ENCODE data around the gene BRSK1.

The BRSK1 gene

GRCh38 chr19:55312621-55313512, 29.1 kb downstream of the BRSK1 start:
- no peaks in the 10 kb centered on the region for H3K4me1 ChIP-seq (ENCODE audit: control insufficient read depth in 1 of 2, insufficient read depth in 2 of 2, low read length in 2 of 2)
- no peak overlapping the region for H3K27ac ChIP-seq (ENCODE audit: low read depth, low read length)
- no peaks in the 10 kb centered on the region for H3K9me3 ChIP-seq (ENCODE audit: control insufficient read depth in 1 of 2, low read length in 2 of 2)
- H3K4me3 ChIP-seq (ENCODE audit: low read depth in 1 of 2, low read length in 2 of 2): no peak overlapping the region
- H3K9ac ChIP-seq (ENCODE audit: low read depth in 1 of 2, low read length in 2 of 2): no peak overlapping the region
- no peaks in the 10 kb centered on the region for H3K27me3 ChIP-seq (ENCODE audit: control insufficient read depth in 1 of 2, insufficient read depth in 2 of 2, low read length in 2 of 2)
- H3K36me3 ChIP-seq (ENCODE audit: control insufficient read depth in 1 of 2, insufficient read depth in 2 of 2, low read length in 2 of 2): peaks cover 13 to 16% of the 10 kb centered on the region in 2 donors

- no peak overlapping the region for H3K9ac ChIP-seq (ENCODE audit: low read depth in 1 of 2, low read length in 2 of 2)
- H3K4me1 ChIP-seq (ENCODE audit: control insufficient read depth in 1 of 2, insufficient read depth in 2 of 2, low read length in 2 of 2): no peaks in the 10 kb centered on the region
- H3K36me3 ChIP-seq (ENCODE audit: control insufficient read depth in 1 of 2, insufficient read depth in 2 of 2, low read length in 2 of 2): peaks cover 13 to 16% of the 10 kb centered on the region in 2 donors
- no peaks in the 10 kb centered on the region for H3K27me3 ChIP-seq (ENCODE audit: control insufficient read depth in 1 of 2, insufficient read depth in 2 of 2, low read length in 2 of 2)
- H3K9me3 ChIP-seq (ENCODE audit: control insufficient read depth in 1 of 2, low read length in 2 of 2): no peaks in the 10 kb centered on the region
- H3K4me3 ChIP-seq (ENCODE audit: low read depth in 1 of 2, low read length in 2 of 2): no peak overlapping the region
- H3K27ac ChIP-seq (ENCODE audit: low read depth, low read length): no peak overlapping the region
Measured at GRCh38 chr19:55314396-55314795, 30.6 kb downstream of the BRSK1 start.

- Histone ChIP-seq H3K36me3 (ENCODE audit: control insufficient read depth in 1 of 2, insufficient read depth in 2 of 2, low read length in 2 of 2) (peaks cover 13 to 16% of the 10 kb centered on the region in 2 donors), H3K4me3 (ENCODE audit: low read depth in 1 of 2, low read length in 2 of 2) (no peak overlapping the region), H3K27ac (ENCODE audit: low read depth, low read length) (no peak overlapping the region), H3K27me3 (ENCODE audit: control insufficient read depth in 1 of 2, insufficient read depth in 2 of 2, low read length in 2 of 2) (no peaks in the 10 kb centered on the region), H3K9ac (ENCODE audit: low read depth in 1 of 2, low read length in 2 of 2) (no peak overlapping the region), H3K9me3 (ENCODE audit: control insufficient read depth in 1 of 2, low read length in 2 of 2) (no peaks in the 10 kb centered on the region), H3K4me1 (ENCODE audit: control insufficient read depth in 1 of 2, insufficient read depth in 2 of 2, low read length in 2 of 2) (no peaks in the 10 kb centered on the region)
Measured at GRCh38 chr19:55315956-55316525, 32.2 kb downstream of the BRSK1 start.

- Histone ChIP-seq H3K4me3 (ENCODE audit: low read depth in 1 of 2, low read length in 2 of 2) (no peak overlapping the region), H3K27ac (ENCODE audit: low read depth, low read length) (no peak overlapping the region), H3K9ac (ENCODE audit: low read depth in 1 of 2, low read length in 2 of 2) (no peak overlapping the region), H3K27me3 (ENCODE audit: control insufficient read depth in 1 of 2, insufficient read depth in 2 of 2, low read length in 2 of 2) (no peaks in the 10 kb centered on the region), H3K9me3 (ENCODE audit: control insufficient read depth in 1 of 2, low read length in 2 of 2) (no peaks in the 10 kb centered on the region), H3K4me1 (ENCODE audit: control insufficient read depth in 1 of 2, insufficient read depth in 2 of 2, low read length in 2 of 2) (peaks cover 1 to 2% of the 10 kb centered on the region in 2 donors), H3K36me3 (ENCODE audit: control insufficient read depth in 1 of 2, insufficient read depth in 2 of 2, low read length in 2 of 2) (peaks cover 13 to 16% of the 10 kb centered on the region in 2 donors)
Measured at GRCh38 chr19:55316646-55317045, 32.8 kb downstream of the BRSK1 start.

GRCh38 chr19:55319785-55320184, 36.0 kb downstream of the BRSK1 start:
- H3K4me1 ChIP-seq (ENCODE audit: control insufficient read depth in 1 of 2, insufficient read depth in 2 of 2, low read length in 2 of 2): peaks cover 15% of the 10 kb centered on the region in 2 donors
- H3K9me3 ChIP-seq (ENCODE audit: control insufficient read depth in 1 of 2, low read length in 2 of 2): no peaks in the 10 kb centered on the region
- no peak overlapping the region for H3K27ac ChIP-seq (ENCODE audit: low read depth, low read length)
- H3K36me3 ChIP-seq (ENCODE audit: control insufficient read depth in 1 of 2, insufficient read depth in 2 of 2, low read length in 2 of 2): peaks cover 13% of the 10 kb centered on the region in 2 donors
- peak overlapping the region in 1 of 2 donors; percentile 72 for H3K9ac ChIP-seq (ENCODE audit: low read depth in 1 of 2, low read length in 2 of 2)
- peak overlapping the region; percentile 50 to 54 for H3K4me3 ChIP-seq (ENCODE audit: low read depth in 1 of 2, low read length in 2 of 2)
- H3K27me3 ChIP-seq (ENCODE audit: control insufficient read depth in 1 of 2, insufficient read depth in 2 of 2, low read length in 2 of 2): no peaks in the 10 kb centered on the region

- peak overlapping the region; percentile 55 to 72 for H3K9ac ChIP-seq (ENCODE audit: low read depth in 1 of 2, low read length in 2 of 2)
- H3K9me3 ChIP-seq (ENCODE audit: control insufficient read depth in 1 of 2, low read length in 2 of 2): no peaks in the 10 kb centered on the region
- H3K27ac ChIP-seq (ENCODE audit: low read depth, low read length): peak overlapping the region; percentile 77
- no peaks in the 10 kb centered on the region for H3K27me3 ChIP-seq (ENCODE audit: control insufficient read depth in 1 of 2, insufficient read depth in 2 of 2, low read length in 2 of 2)
- peaks cover 10 to 11% of the 10 kb centered on the region in 2 donors for H3K36me3 ChIP-seq (ENCODE audit: control insufficient read depth in 1 of 2, insufficient read depth in 2 of 2, low read length in 2 of 2)
- peak overlapping the region; percentile 63 to 64 for H3K4me3 ChIP-seq (ENCODE audit: low read depth in 1 of 2, low read length in 2 of 2)
- peaks cover 15% of the 10 kb centered on the region in 2 donors for H3K4me1 ChIP-seq (ENCODE audit: control insufficient read depth in 1 of 2, insufficient read depth in 2 of 2, low read length in 2 of 2)
Measured at GRCh38 chr19:55320844-55321419, 37.1 kb downstream of the BRSK1 start.

GRCh38 chr19:55321466-55322137, 37.8 kb downstream of the BRSK1 start:
- Histone ChIP-seq H3K9ac (ENCODE audit: low read depth in 1 of 2, low read length in 2 of 2) (peak overlapping the region; percentile 55 to 72), H3K36me3 (ENCODE audit: control insufficient read depth in 1 of 2, insufficient read depth in 2 of 2, low read length in 2 of 2) (peaks cover 3 to 4% of the 10 kb centered on the region in 2 donors), H3K27me3 (ENCODE audit: control insufficient read depth in 1 of 2, insufficient read depth in 2 of 2, low read length in 2 of 2) (no peaks in the 10 kb centered on the region), H3K9me3 (ENCODE audit: control insufficient read depth in 1 of 2, low read length in 2 of 2) (no peaks in the 10 kb centered on the region), H3K4me3 (ENCODE audit: low read depth in 1 of 2, low read length in 2 of 2) (peak overlapping the region; percentile 63 to 64), H3K4me1 (ENCODE audit: control insufficient read depth in 1 of 2, insufficient read depth in 2 of 2, low read length in 2 of 2) (peaks cover 15% of the 10 kb centered on the region in 2 donors), H3K27ac (ENCODE audit: low read depth, low read length) (peak overlapping the region; percentile 77)

GRCh38 chr19:55322204-55322885, 38.5 kb downstream of the BRSK1 start:
- Histone ChIP-seq H3K36me3 (ENCODE audit: control insufficient read depth in 1 of 2, insufficient read depth in 2 of 2, low read length in 2 of 2) (no peaks in the 10 kb centered on the region), H3K9ac (ENCODE audit: low read depth in 1 of 2, low read length in 2 of 2) (peak overlapping the region; percentile 55 to 72), H3K4me3 (ENCODE audit: low read depth in 1 of 2, low read length in 2 of 2) (peak overlapping the region; percentile 63 to 64), H3K4me1 (ENCODE audit: control insufficient read depth in 1 of 2, insufficient read depth in 2 of 2, low read length in 2 of 2) (peaks cover 15% of the 10 kb centered on the region in 2 donors), H3K9me3 (ENCODE audit: control insufficient read depth in 1 of 2, low read length in 2 of 2) (no peaks in the 10 kb centered on the region), H3K27me3 (ENCODE audit: control insufficient read depth in 1 of 2, insufficient read depth in 2 of 2, low read length in 2 of 2) (no peaks in the 10 kb centered on the region), H3K27ac (ENCODE audit: low read depth, low read length) (peak overlapping the region; percentile 76)

- Histone ChIP-seq H3K27me3 (ENCODE audit: control insufficient read depth in 1 of 2, insufficient read depth in 2 of 2, low read length in 2 of 2) (no peaks in the 10 kb centered on the region), H3K4me1 (ENCODE audit: control insufficient read depth in 1 of 2, insufficient read depth in 2 of 2, low read length in 2 of 2) (peaks cover 20% of the 10 kb centered on the region in 2 donors), H3K9ac (ENCODE audit: low read depth in 1 of 2, low read length in 2 of 2) (no peak overlapping the region), H3K9me3 (ENCODE audit: control insufficient read depth in 1 of 2, low read length in 2 of 2) (no peaks in the 10 kb centered on the region), H3K4me3 (ENCODE audit: low read depth in 1 of 2, low read length in 2 of 2) (peak overlapping the region in 1 of 2 donors; percentile 28), H3K27ac (ENCODE audit: low read depth, low read length) (no peak overlapping the region), H3K36me3 (ENCODE audit: control insufficient read depth in 1 of 2, insufficient read depth in 2 of 2, low read length in 2 of 2) (no peaks in the 10 kb centered on the region)
Measured at GRCh38 chr19:55324662-55325061, 40.9 kb downstream of the BRSK1 start.
